Measurements from ENCODE around the gene ZFHX3.

ZFHX3 gene

DNA sequence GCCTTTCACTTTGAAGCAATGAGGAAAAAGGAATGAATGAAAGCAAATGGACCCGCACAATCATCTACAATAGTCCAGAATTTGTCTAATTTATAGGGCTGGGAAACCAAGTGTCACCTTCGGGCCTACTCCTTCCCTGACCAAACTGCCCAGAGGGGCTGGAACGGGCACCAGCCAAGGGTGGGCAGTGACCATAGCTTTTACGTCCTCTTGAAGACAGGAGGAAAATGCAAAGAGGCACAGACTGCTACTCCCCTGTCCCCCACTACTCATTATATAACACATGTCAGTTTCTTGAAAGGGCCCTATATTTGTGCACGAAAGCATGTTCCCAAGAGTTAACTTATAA is 122.3 kb downstream of the ZFHX3 start:
- no peak for DNase-seq

DNA sequence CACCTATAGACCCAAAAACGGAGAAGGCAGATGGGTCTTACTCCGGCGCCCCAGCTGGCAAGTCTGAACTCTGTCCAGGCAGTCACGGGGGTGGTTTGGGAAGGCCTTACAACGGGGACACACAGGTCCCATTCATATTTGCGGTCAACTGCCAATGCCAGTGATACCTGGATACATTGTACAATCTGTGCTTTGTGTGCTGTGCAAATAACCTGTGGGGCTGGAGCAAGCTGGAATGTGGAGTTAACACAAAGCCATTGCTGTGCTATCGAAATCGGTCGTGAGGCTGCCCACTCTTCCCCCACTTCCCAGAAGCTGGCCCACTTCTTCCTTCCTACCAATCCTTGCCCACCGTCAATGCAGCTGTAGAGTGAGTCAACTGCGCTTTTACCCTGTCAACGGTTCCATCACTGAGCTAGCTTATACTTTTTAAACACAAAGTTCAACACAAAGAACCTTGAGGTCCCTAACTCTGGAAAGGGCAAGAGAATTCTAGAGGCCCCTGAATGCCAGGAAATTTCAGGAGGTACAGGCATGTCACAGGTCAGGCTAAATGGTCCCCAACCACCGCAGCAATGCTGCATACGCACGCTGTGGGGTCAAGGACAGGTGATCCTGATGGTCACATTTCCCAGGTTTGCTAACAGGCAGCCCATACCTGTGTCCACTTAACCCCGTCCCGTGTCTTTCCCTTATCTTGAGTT is 122.8 kb downstream of the ZFHX3 start:
- no peak for DNase-seq

DNA sequence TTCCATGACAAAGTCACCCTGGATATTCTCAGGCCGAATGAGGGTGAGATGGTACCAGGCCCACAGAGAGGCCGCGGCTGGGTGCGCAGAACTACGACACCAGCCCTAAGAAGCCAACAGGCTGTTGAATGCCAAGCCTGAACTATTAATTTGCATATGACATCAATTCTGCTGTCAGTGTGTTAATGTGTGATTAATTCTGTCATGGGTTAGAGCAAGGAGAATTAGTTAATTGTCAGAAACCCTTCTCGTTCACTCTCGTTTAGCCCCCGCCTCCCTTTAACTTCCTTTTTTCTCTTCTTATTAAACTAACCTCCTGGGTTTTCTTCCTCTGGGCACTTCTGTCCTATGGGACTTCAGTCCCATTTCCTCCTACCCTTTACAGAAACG is 123.4 kb downstream of the ZFHX3 start:
- no peak for DNase-seq

DNA sequence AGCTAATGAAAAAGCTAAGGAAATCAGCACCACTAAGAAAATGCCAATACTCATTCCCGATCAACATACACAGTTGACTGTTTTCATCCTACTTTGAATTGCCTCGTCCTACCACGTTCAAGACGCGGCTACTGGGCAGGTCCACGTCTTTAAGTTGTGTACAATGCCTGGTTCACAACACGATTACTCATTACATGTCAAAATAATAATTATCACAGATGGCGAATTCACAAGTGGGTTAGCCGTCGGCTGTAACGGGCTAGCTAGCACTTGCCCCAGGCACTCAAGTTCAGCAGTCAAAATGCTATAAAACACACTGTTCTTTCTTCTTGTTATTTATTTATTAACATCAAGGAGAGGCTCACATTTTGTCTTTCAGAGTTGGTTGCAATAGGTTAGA is 124.2 kb downstream of the ZFHX3 start:
- peak; percentile 20 for DNase-seq

DNA sequence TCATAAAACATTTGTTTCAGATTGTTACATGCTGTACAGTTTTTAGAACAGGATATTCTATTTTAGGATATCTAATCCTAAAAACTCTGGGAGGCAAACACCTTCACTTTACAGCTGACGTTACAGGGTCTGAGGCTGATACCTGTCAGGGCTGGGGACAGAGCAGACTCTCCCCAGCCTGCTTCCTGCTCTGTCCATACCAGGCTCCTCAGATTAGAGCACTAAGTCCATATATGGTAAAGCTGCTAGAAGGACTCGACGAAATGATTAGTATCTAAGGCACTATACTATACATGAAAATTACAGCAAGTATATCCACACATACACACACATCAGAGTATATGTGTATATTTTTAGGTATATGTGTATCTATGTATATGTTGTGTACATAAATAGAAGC is 125.2 kb downstream of the ZFHX3 start:
- DNase-seq, result no peak

DNA sequence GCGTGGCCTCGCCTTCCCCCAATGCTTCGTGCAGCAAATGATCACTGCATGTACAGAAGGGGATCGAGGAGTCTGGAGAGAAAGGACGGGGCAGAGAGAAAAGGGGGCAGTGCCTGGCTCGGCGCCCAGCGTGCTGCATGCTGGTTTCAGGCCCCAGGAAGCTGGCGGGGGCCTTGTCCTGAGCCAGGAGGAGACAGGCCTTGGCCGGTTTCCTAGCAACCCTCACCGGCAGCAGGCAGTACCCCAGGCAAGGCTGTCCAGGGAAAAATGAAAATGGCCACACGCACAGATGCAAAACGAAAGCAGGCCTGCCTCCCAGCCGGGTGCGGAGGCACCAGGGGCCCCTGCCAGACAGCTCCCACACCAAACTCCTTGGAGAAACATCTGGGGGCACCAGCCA is 126.3 kb downstream of the ZFHX3 start:
- DNase-seq, result peak; percentile 37

DNA sequence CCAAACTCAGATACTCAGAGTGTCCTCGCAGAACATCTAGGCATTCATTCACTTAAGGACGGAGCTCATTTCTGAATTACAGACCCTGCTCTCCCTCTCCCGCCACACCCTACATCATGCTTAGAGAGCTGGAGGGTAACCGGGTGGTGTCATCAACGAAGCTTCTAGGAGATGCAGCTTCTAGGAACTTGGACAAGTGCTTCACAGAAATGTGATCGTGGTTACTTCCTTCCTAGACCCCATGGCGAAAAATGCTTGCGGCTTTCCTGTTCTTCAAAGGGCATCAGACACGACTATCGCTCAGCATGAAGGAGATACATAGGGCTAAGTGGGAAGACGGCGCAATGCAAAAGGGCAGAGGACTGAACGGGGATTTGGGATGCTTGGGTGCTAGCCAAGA is 126.8 kb downstream of the ZFHX3 start:
- DNase-seq, result no peak

DNA sequence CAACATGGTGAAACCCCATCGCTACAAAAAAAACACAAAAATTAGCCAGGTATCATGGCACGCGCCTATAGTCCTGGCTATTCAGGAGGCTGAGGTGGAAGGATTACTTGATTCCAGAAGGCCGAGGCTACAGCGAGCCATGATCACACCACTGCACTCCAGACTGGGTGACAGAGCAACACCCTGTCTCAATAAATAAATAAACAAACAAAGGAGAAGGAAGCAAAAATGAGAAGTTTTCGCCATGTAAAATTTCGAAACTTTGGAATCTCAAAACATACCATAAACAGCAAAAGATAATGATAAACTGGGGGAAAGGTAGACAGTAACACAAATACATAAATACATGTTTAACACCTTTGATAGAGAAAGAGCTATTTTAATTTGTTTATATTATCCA is 130.9 kb downstream of the ZFHX3 start:
- DNase-seq, result no peak

DNA sequence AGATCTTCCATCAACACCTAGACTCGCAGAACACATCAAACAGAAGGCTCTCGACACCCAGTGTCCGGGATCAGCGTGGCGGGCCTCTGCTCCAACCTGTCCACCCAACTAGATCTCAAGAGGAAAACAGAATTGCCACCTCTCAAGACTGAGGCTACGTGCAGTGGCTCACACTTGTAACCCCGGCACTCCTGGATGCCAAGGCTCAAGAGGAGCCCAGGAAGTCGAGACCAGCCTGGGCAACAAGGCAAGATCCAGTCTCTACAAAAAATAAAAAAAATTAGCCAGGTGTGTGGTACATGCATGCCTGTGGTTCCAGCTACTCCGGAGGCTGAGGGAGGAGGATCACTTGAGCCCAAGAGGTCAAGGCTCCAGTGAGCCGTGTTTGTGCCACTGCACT is 132.6 kb downstream of the ZFHX3 start:
- no peak for DNase-seq

DNA sequence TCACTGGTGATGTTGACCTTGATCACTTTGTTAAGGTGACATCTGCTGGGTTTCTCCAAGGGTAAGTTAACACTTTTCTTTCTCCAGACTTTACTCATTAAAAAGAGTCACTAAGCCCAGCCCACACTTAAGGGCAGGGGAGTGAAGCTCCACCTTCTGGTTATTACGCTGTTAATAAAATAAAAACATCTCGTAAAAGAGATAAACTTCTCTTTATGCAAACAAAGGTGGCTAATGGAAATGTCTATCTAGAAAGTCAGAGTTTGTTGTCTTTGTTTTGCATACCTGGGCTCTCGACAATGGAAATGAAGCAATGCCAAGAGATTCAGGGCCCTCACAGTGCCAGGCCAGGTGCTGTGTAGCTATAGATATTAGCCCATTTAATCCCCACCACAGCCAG is 134.4 kb downstream of the ZFHX3 start:
- no peak for DNase-seq

DNA sequence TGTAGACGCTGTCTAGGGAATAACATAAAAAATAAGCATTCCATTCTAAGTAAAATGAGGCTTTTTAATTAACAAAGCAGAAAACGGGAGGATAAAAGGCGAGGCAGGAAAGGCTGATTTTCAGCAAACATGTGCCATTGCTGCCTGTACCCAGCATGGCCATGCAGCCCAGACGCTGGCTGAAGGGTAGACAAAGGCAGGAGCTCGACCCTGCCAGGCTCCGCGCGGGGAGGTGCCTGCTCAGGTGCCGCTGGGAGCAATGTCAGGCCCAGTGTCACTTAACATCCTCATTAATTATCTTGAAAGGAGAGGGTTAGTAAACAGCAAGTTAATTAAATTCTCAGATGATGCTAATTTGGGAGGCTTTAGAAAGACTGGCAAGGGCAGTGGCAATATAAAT is 136.0 kb downstream of the ZFHX3 start:
- no peak for DNase-seq

DNA sequence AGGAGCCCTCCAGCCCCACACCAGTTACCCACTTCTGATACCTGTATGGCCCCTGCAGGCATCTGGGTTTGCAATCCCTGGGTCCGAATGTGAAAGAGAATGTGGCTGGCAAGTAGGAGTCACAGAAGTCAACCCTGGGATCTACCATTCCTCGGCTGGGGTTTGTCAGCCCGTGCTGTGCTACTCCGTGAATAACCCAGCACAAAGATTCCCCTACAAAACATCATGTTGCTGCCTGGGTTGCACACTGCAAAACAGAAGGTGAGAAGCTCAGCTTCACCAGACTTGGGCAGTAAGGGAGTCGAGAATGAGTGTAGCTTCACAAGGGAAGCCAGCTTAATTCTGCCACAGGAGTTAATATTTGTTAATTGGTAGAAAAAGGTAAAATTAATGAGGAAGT is 137.1 kb downstream of the ZFHX3 start:
- DNase-seq, result no peak

DNA sequence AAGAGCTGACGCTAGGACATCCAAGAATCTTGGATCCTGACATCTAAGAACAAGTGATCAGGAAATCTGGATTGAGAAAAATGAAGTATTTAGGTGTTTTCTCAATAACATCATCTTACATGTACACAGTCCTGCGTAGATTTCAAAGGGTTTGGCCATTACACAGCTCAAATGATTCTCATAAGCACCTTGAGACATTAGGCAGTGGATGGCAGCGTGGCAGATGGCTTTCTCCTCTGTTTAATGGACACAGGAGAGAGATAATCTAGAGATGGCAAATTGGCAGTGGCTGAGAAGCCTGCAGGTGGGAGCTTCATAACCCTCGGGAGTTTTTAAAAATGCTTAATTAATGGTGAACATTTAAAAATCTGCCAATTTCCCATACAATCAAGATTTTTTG is 137.5 kb downstream of the ZFHX3 start:
- no peak for DNase-seq

DNA sequence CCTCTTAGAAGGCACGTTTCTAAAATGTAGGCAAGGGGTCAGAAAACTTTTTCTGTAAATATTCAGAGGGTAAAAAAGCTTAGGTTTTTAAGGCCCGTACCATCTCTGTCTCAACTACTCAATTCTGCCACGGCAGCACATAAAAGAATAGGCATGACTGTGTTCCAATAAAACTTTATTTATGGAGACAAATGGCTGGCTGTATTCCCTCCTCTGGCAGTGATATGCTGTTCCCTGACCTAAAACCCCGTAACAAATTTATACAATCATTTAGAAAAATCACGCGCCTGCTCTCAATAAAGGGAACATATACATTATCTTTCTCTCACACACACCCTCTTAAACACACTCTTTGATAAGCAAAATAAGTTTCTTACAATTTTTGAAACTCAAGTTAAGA is 138.7 kb downstream of the ZFHX3 start:
- DNase-seq, result no peak

DNA sequence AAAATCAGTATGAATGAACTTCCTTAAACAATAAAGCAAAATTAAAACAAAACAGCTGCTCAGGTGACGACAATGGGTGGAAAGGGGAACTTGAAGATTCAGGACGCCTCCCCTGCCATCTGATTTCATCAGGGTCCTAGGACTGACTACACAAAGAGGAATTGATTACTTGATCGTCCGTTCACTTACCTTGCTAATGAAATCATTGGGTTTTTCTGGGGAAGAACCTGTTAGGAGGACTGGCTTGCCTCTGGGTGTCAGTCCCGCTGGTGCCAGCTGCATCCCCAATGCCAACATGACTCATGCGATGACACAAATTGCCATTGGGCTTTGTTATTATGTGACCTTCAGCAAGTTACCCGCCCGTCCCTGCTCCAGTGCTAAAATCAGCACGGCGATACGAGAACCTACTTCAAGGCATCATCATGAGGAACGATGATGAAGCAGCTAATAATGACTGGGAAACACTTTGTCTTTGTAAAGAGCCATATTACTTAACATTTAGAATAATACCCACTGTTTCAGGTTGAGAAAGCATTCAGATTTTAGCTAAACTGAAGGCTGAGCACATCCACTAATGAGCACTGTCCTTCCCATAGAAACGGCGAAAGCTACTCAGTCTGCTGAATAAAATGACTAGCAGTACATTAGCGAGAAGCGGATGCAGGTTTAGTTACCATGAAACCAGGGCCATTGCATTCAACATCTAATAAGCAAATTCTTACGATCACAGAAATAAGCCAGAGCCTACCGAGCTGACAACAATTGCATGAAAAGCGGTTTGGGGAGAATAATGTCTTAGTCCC is 139.4 kb downstream of the ZFHX3 start:
- DNase-seq, result no peak

DNA sequence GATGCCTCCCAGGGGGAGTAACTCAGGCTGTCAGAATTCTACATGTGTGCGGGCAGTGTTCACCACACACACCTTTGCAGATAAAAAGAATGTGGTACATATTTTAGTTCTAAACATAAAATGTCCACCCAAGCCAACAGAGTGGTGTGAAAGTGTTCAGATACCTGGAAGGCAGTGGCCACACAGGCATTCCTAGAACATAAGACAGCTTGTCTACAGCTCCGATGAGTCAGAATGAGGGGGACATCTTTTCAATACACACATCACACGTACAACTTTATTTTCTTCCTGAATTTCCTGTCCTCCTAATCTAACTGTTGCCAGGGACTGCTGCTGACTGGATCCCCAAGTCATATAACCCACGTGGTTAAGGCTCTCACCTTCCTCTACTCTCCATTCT is 142.3 kb downstream of the ZFHX3 start:
- no peak for DNase-seq

DNA sequence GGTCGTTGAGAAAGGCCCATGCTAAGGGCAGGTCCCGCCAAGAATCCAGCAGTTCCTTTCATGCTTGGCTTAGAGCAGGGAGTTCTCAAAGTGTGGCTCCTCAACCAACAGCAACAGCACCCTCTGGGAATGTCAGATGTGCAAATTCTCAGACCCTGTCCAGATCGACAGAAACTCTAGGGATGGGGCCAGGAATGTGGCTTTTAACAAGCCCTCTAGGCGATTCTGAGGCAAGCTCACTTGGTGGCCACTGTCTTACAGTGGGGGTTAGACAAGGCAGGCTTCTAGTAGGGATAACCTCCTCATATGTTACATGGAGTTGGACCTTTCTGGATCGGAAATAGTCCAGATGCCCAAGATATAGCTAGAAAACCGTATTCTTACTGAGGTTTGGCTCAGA is 144.8 kb downstream of the ZFHX3 start:
- DNase-seq, result no peak

DNA sequence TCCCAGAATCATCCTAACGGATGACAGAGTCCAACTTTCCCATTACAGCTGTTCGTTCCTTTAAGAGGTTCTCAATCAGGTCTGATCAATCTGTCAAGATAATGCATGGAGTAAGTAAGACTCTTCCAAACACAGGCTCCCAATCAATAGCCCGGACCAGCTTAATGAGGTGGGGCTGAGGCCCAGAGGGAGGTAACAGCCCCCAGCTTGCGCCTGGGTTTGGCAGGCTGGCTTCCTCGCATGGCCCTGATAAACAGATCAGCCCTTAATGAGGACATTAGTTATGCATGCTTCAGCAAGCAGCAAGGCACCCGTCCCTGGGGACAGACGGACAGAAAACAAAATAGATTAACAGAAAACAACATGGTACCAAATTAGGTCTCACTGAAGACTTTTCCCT is 145.7 kb downstream of the ZFHX3 start:
- DNase-seq, result no peak

DNA sequence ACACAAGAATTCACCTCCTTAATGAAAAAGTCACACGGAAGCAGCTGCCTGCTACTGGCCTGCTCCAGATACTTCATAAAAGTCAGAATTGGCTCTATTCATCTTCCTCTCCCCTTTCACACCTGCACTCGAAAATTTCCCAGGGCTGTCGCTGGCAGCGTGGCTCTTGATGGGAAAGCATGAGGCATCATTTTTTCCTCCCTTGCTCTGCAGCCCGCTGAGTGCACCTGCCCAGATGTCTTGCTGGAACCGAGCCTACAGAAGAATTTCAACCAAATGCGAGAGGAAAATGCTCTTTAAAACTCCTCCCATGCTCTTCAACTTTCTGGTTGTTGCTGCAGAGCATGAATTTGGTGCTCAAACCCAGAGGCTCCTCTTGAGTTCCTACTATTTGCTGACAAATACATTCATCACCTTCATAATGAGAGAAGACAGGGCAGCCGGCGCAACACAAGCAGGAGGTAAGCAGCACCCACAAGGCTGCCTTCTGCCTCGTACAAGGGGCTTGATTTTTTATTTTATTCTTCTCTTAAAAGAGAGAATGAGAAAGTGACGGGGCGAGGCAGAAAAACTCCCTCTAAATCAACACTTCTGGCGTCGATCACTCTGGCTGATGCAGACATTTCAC is 146.8 kb downstream of the ZFHX3 start:
- no peak for DNase-seq

DNA sequence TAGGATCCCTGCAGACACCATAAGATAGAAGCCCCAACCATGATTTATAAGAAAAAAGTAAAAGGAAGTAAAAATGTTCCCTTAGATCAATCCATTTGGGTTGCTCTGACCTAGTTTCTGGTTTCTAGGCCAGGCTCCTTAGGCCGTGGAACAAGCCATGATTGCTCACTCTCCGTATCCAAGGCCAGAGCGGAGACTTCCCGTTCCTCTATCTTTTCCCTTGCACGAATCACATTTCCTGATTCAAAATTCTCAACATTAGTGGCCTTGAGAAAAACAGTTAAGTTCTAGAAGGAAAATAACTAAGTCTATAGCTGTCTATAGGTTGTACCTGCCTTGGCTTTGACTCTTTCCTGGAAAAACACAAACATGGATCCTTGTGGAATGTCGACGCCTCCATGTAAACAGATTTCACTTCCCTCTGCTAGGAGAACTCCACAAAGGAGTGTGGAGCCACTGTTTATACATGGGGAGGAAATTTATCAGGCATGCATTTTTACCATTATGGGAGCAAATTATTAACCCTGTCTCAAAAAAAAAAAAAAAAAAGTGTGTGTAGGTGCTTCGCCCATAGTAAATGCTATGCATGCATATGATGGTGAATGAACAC is 149.6 kb downstream of the ZFHX3 start:
- DNase-seq, result no peak

DNA sequence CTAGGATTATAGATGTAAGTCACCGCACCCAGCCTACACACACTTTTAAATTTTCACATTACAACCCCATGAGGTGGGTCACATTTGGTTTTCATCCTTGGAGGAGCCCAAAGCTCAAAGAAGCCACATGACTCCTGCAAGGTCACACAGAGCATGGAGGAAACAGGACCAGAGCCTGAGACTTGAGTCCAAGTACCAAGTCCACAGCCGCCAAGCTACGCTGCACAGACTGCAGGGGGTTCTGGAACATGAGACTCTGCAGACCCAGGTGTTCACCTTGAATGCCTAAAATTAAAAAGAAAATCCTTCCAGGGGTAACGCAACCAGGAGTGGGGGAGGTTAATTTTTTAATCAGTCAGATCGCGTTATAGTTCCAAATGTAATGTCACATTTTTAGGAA is 150.2 kb downstream of the ZFHX3 start:
- no peak for DNase-seq

DNA sequence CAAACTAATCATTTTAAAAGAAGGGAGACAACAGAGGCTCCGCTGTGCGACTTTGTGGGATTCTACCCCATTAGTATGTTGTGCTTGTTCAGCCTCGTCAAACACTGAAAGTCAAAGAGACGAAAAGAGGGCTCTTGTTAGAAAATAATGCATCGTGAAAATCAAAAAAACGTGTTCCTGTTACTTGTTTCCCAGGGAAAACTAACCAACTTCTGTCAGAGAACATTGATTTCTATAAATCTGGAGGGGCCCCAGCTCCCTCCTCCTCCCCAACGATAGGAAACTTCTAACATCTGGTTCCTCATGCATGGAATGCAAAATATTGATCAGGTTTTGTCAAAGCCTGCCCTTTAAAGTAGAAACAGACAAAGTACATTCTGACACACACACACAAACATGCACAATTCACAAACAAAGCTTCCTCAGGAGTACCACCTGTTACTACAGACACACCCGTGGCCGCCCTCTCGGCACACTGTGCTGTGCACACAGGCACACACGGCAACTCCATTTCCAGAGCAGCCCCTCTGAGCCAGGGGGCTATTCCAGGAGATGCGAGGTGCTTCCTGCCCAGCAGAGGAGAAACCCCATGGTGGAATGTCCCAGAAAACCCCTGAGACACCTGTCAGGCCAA is 151.3 kb downstream of the ZFHX3 start:
- no peak for DNase-seq

DNA sequence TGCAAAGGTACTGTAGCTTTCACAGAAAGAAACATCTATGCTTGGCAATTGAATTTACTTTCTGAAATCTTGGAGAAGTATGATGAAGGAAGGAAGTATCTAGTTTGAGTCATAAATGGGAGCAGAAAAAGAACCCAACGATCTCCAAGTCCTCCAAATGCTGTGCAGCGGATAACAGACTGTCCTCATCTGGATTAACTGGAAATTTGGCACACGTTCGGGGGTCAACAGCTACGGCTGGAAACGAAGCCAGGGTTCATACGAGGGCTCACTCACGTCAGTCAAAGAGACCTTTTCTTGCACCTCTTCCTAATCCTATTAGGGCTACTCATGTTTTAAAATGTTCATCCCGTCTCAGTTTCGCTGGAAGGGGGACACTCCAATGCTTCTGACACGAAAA is 152.0 kb downstream of the ZFHX3 start:
- DNase-seq, result no peak

Data from DMS 273 treated with DMSO at 0.1 percent for 48 hours (cell line).